IMR-90 (cell line): ENCODE measurements around the gene DOCK9. TPM values are rescaled to one million over a fixed set of nuclear protein-coding genes. Genes with fewer than 3 reads are reported as not detected.

Experiments used
- ATAC-seq: fragments of 200-7000 bp; cut with Tn5 transposase; 2 replicates; pipeline ENCODE4 v1.9.1; 2020; ENCODE audit warnings: low read depth, mild to moderate bottlenecking, moderate library complexity
- BruUV-seq: library from RNA; stranded (reverse); fragments of 400-500 nt; replicated peaks from 2 replicates; lab custom pipeline; 2021; lab: Mats Ljungman, UMichigan
- CTCF ChIA-PET: fragments of 300-600 bp; formaldehyde crosslinking; extraction: SDS; loops from one replicate; lab custom pipeline; 2021; ENCODE audit warnings: antibody characterized with exemption; lab: Yijun Ruan, JAX
- POLR2A ChIA-PET: fragments of 300-600 bp; sonication (Branson Sonifier 250); formaldehyde crosslinking; loops from one replicate; lab custom pipeline; 2022; ENCODE audit warnings: antibody characterized with exemption; ENCODE audit not compliant: unreplicated experiment; lab: Charles Lee
- DNase-seq: peaks from one replicate; pipeline ENCODE4 v3.0.0; 2013
- H2AFZ ChIP-seq: replicated peaks from 2 replicates; pipeline ENCODE3; 2013; ENCODE audit warnings: low read length, mild to moderate bottlenecking; ENCODE audit not compliant: poor library complexity
- H2AK5ac ChIP-seq: 2 replicates; pipeline ENCODE4 v1.6.1; 2013; ENCODE audit warnings: low read depth, low read length, inconsistent platforms
- H2AK9ac ChIP-seq: replicated peaks from 2 replicates; pipeline ENCODE3; 2013; ENCODE audit warnings: mild to moderate bottlenecking, low read depth, low read length, moderate library complexity; ENCODE audit not compliant: poor library complexity
- H2BK120ac ChIP-seq: 2 replicates; pipeline ENCODE4 v1.6.1; 2013; ENCODE audit warnings: low read depth, low read length, inconsistent platforms
- H2BK15ac ChIP-seq: 3 replicates; pipeline ENCODE4 v1.6.1; 2013; ENCODE audit warnings: low read depth, low read length, inconsistent platforms
- H2BK20ac ChIP-seq: 2 replicates; pipeline ENCODE4 v1.6.1; 2013; ENCODE audit warnings: low read depth, mild to moderate bottlenecking, inconsistent platforms, low read length, moderate library complexity
- H2BK5ac ChIP-seq: 2 replicates; pipeline ENCODE4 v1.6.1; 2013; ENCODE audit warnings: mild to moderate bottlenecking, low read depth, low read length, inconsistent platforms; ENCODE audit not compliant: poor library complexity, severe bottlenecking
- H3K14ac ChIP-seq: replicated peaks from 2 replicates; pipeline ENCODE4 v1.6.1; 2013; ENCODE audit warnings: low read depth, low read length, inconsistent platforms
- H3K18ac ChIP-seq: 2 replicates; pipeline ENCODE4 v1.6.1; 2013; ENCODE audit warnings: low read depth, low read length, control low read depth
- H3K23ac ChIP-seq: 2 replicates; pipeline ENCODE4 v1.6.1; 2013; ENCODE audit warnings: low read depth, low read length, inconsistent platforms
- H3K27ac ChIP-seq: 2 replicates; pipeline ENCODE4 v1.5.1; 2013; ENCODE audit warnings: mild to moderate bottlenecking, control low read depth, low read length; ENCODE audit not compliant: insufficient read depth
- H3K27me3 ChIP-seq: 2 replicates; pipeline ENCODE4 v1.6.1; 2013; ENCODE audit warnings: low read length; ENCODE audit not compliant: control insufficient read depth, insufficient read depth
- H3K36me3 ChIP-seq: 2 replicates; pipeline ENCODE4 v1.6.1; 2013; ENCODE audit warnings: low read length, mixed read lengths; ENCODE audit not compliant: control insufficient read depth, insufficient read depth
- H3K4ac ChIP-seq: 2 replicates; pipeline ENCODE4 v1.6.1; 2013; ENCODE audit warnings: low read depth, low read length, inconsistent platforms
- H3K4me1 ChIP-seq: 2 replicates; pipeline ENCODE4 v1.6.1; 2013; ENCODE audit warnings: low read length, mixed read lengths; ENCODE audit not compliant: control insufficient read depth, insufficient read depth
- H3K4me2 ChIP-seq: 2 replicates; pipeline ENCODE4 v1.6.1; 2013; ENCODE audit warnings: low read depth, mild to moderate bottlenecking, control low read depth, low read length, moderate library complexity
- H3K4me3 ChIP-seq: 2 replicates; pipeline ENCODE4 v1.5.1; 2013; ENCODE audit warnings: low read depth, mild to moderate bottlenecking, control low read depth, low read length, moderate library complexity; ENCODE audit not compliant: insufficient read depth
- H3K56ac ChIP-seq: 2 replicates; pipeline ENCODE4 v1.6.1; 2013; ENCODE audit warnings: low read length, inconsistent platforms; ENCODE audit not compliant: insufficient read depth; ENCODE audit errors: extremely low read depth
- H3K79me1 ChIP-seq, 2 experiments: 2 replicates each; pipeline ENCODE4 v1.6.1; 2013; ENCODE audit warnings: low read length in 2 of 2, inconsistent platforms in 1 of 2, low read depth in 1 of 2
- H3K9ac ChIP-seq: 2 replicates; pipeline ENCODE4 v1.6.1; 2013; ENCODE audit warnings: low read depth, low read length, control low read depth
- H3K9me1 ChIP-seq: 2 replicates; pipeline ENCODE4 v1.6.1; 2013; ENCODE audit warnings: low read length, inconsistent platforms; ENCODE audit not compliant: insufficient read depth
- H3K9me3 ChIP-seq: 2 replicates; pipeline ENCODE4 v1.6.1; 2013; ENCODE audit warnings: low read length; ENCODE audit not compliant: control insufficient read depth, insufficient read depth
- H4K20me1 ChIP-seq: 2 replicates; pipeline ENCODE4 v1.6.1; 2013; ENCODE audit warnings: low read length, inconsistent platforms; ENCODE audit not compliant: insufficient read depth
- H4K5ac ChIP-seq: 2 replicates; pipeline ENCODE4 v1.6.1; 2013; ENCODE audit warnings: mild to moderate bottlenecking, low read depth, low read length, control low read depth
- H4K8ac ChIP-seq, 2 experiments: 2 replicates each; pipeline ENCODE4 v1.6.1; 2013; ENCODE audit warnings: low read depth in 2 of 2, low read length in 2 of 2, control low read depth in 1 of 2, inconsistent platforms in 1 of 2
- H4K91ac ChIP-seq: 2 replicates; pipeline ENCODE4 v1.6.1; 2013; ENCODE audit warnings: low read depth, low read length, inconsistent platforms; ENCODE audit not compliant: insufficient read depth
- BHLHE40 ChIP-seq: fragments of 150-350 bp; IDR thresholded peaks from 2 replicates; pipeline ENCODE4 v1.6.1; 2016; ENCODE audit warnings: mild to moderate bottlenecking, low read depth, low read length
- CEBPB ChIP-seq: IDR thresholded peaks from 2 replicates; pipeline ENCODE4 v1.6.1; 2012; ENCODE audit warnings: low read depth, low read length, improper control_type of control experiment
- MAFK ChIP-seq: IDR thresholded peaks from 2 replicates; pipeline ENCODE4 v1.6.1; 2012; ENCODE audit warnings: low read depth, low read length, improper control_type of control experiment
- MXI1 ChIP-seq: IDR thresholded peaks from 2 replicates; pipeline ENCODE4 v1.6.1; 2012; ENCODE audit warnings: low read depth, mild to moderate bottlenecking, low read length, moderate library complexity, borderline replicate concordance
- NFE2L2 ChIP-seq: fragments of 150-350 bp; IDR thresholded peaks from 2 replicates; pipeline ENCODE4 v1.6.1; 2016; ENCODE audit warnings: low read depth, mild to moderate bottlenecking, low read length
- RCOR1 ChIP-seq: IDR thresholded peaks from 2 replicates; pipeline ENCODE4 v1.6.1; 2012; ENCODE audit warnings: mild to moderate bottlenecking, low read length, improper control_type of control experiment; ENCODE audit not compliant: insufficient replicate concordance
- RFX5 ChIP-seq: IDR thresholded peaks from 2 replicates; pipeline ENCODE4 v1.8.0; 2012; ENCODE audit warnings: low read depth, mild to moderate bottlenecking, low read length, moderate library complexity
- SMC3 ChIP-seq: fragments of 150-350 bp; IDR thresholded peaks from 2 replicates; pipeline ENCODE4 v1.6.1; 2016; ENCODE audit warnings: low read depth, mild to moderate bottlenecking, antibody characterized with exemption, low read length, moderate library complexity
- WGBS, 2 experiments: methylation state at CpG; one replicate each; pipeline versions ENCODE4 v1.1.5 to v1.1.7; 2013; ENCODE audit warnings: missing lambda C conversion rate in 2 of 2; ENCODE audit not compliant: insufficient read length in 1 of 2; ENCODE audit errors: extremely low coverage in 2 of 2; 5-methylcytosine and 5-hydroxymethylcytosine counted together
- dilution Hi-C: fragments of 300-500 bp; cut with HindIII; formaldehyde crosslinking; loops from one replicate; pipeline ENCODE4 v1.14.3; 2018; ENCODE audit warnings: low sequenced_read_pairs; ENCODE audit not compliant: unreplicated experiment
- in situ Hi-C: fragments of 300-500 bp; cut with MboI; formaldehyde crosslinking; loops from 3 replicates; pipeline ENCODE4 v1.14.3; 2019; ENCODE audit warnings: low sequenced_read_pairs, inconsistent platforms, mixed read lengths
- intact Hi-C: fragments of 100-400 bp; cut with micrococcal nuclease; formaldehyde crosslinking; loops from 2 replicates; pipeline ENCODE4 v1.10.0; 2022
- polyA plus RNA-seq, 3 experiments: library from polyadenylated mRNA; depleted of rRNA; stranded (reverse); fragments of >200 nt; gene quantifications; 2 replicates each; pipeline ENCODE4 v1.2.3, GENCODE V29; 2012; ENCODE audit warnings: low replicate concordance in 1 of 3
- total RNA-seq: library from RNA; depleted of rRNA; stranded (reverse); fragments of >200 nt; gene quantifications from 2 replicates; pipeline ENCODE4 v1.2.3, GENCODE V29; 2012
- TF ChIP-seq, protein P1 (sequence below): fragments of 150-350 bp; IDR thresholded peaks from 2 replicates; pipeline ENCODE4 v1.6.1; 2016; ENCODE audit warnings: low read depth, mild to moderate bottlenecking, low read length, moderate library complexity, borderline replicate concordance
- TF ChIP-seq, protein P2 (sequence below): conservative IDR thresholded peaks from 2 replicates; pipeline ENCODE4 v1.5.1; 2012; ENCODE audit warnings: mild to moderate bottlenecking, low read depth, low read length, improper control_type of control experiment

The DOCK9 gene
- total and polyA plus RNA-seq, 2 of the 4 experiments (the other 2 are of a cell fraction), result 4.8 to 7.2 TPM

DNA sequence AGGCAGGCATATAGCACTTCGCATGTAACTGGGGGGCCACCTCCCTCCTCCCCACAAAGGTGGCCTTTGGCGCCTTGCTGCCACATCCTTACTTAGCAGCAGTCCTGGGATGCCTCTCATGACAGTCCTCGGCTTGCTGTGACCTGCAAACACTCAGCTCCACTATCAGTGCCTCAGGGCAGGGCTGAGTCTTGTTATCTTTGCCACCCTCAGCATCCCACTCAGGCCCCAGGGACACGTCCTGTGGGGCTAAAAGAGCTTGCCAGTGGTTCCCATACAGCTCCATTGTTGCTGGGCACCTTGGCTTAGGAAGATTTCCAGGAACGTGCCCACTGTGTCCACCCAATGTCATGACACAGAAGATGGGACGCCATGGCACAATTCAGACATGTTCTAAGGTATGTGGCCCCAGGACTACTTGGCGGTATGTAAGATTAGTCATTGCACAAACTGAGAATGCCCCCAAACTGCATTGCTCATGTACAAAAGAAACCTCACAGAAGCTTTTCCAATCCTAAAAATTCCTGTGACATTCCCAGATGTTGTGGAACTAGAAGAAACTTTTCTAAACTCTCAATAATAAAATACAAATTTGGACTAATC lies 16.3 kb downstream of the DOCK9 start:
- Histone ChIP-seq H4K20me1 (no peaks in the 10 kb centered on the region), H3K4me1 (no peaks in the 10 kb centered on the region), H4K8ac (no peak overlapping the region), H2AK5ac (no peak overlapping the region), H2BK120ac (no peak overlapping the region), H3K79me1 (peaks cover 0 to 19% of the 10 kb centered on the region in 2 experiments; a peak in 1 of 4 replicates), H2BK5ac (no peak overlapping the region), H3K36me3 (no peaks in the 10 kb centered on the region), H3K23ac (no peak overlapping the region), H2AK9ac (no peak overlapping the region), H3K9ac (no peak overlapping the region), H3K4me2 (no peak overlapping the region), H4K5ac (no peak overlapping the region), H2AFZ (no peak overlapping the region), H3K4me3 (no peak overlapping the region), H3K9me1 (no peaks in the 10 kb centered on the region; the same call in 1 of the 2 replicates), H3K4ac (no peak overlapping the region), H2BK15ac (no peak overlapping the region), H3K27ac (no peak overlapping the region), H3K18ac (no peak overlapping the region), H3K27me3 (no peaks in the 10 kb centered on the region; the same call in 1 of the 2 replicates), H3K56ac (no peak overlapping the region), H2BK20ac (no peak overlapping the region), H4K91ac (no peak overlapping the region), H3K14ac (no peak overlapping the region), H3K9me3 (no peaks in the 10 kb centered on the region)
- 95% methylated on average over 4 of the region's 7 CpGs; no CpG with 5 or more reads in 1 of the 2 experiments for WGBS, 2 experiments
- ATAC-seq (no peak), DNase-seq (no peak)
- TF ChIP-seq BHLHE40 (no peak), MXI1 (no peak), CEBPB (no peak), NFE2L2 (no peak), RFX5 (no peak), RCOR1 (no peak), MAFK (no peak), SMC3 (no peak)
- TF ChIP-seq, protein P1, sequence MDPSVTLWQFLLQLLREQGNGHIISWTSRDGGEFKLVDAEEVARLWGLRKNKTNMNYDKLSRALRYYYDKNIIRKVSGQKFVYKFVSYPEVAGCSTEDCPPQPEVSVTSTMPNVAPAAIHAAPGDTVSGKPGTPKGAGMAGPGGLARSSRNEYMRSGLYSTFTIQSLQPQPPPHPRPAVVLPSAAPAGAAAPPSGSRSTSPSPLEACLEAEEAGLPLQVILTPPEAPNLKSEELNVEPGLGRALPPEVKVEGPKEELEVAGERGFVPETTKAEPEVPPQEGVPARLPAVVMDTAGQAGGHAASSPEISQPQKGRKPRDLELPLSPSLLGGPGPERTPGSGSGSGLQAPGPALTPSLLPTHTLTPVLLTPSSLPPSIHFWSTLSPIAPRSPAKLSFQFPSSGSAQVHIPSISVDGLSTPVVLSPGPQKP, result no peak
- TF ChIP-seq, protein P2, sequence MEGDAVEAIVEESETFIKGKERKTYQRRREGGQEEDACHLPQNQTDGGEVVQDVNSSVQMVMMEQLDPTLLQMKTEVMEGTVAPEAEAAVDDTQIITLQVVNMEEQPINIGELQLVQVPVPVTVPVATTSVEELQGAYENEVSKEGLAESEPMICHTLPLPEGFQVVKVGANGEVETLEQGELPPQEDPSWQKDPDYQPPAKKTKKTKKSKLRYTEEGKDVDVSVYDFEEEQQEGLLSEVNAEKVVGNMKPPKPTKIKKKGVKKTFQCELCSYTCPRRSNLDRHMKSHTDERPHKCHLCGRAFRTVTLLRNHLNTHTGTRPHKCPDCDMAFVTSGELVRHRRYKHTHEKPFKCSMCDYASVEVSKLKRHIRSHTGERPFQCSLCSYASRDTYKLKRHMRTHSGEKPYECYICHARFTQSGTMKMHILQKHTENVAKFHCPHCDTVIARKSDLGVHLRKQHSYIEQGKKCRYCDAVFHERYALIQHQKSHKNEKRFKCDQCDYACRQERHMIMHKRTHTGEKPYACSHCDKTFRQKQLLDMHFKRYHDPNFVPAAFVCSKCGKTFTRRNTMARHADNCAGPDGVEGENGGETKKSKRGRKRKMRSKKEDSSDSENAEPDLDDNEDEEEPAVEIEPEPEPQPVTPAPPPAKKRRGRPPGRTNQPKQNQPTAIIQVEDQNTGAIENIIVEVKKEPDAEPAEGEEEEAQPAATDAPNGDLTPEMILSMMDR, result no peak
- dilution Hi-C loops (no loop called here), intact Hi-C loops (no loop called here), in situ Hi-C loops (no loop called here)
- CTCF ChIA-PET, result no interaction called here
- POLR2A ChIA-PET, result no interaction called here
- BruUV-seq, result no TSS peak
